K562 (cell line): ENCODE data around the gene VARS1. TPM values are rescaled to one million over a fixed set of nuclear protein-coding genes. Genes with fewer than 3 reads are reported as not detected.

ENCODE experiments used
- CEBPG ChIP-seq, 3 experiments: fragments of 200-800 bp in 1 of 3; sonication (Bioruptor generic) in 1 of 3; sonication (generic) in 1 of 3; formaldehyde crosslinking in 1 of 3; IDR thresholded peaks in 2 of 3; conservative IDR thresholded peaks in 1 of 3; 2 replicates each; pipeline versions ENCODE4 v1.6.1 to v1.8.0; 2016 to 2022; ENCODE audit warnings: missing compliant biosample characterization in 2 of 3, missing genetic modification characterization in 2 of 3, mild to moderate bottlenecking in 1 of 3, missing genetic modification reagents in 1 of 3
- E2F8 ChIP-seq: fragments of 450-650 bp; IDR thresholded peaks from 2 replicates; pipeline ENCODE4 v1.7.1; 2018; ENCODE audit warnings: mild to moderate bottlenecking, low read depth; ENCODE audit not compliant: partially characterized antibody
- FOXA1 ChIP-seq: fragments of 450-650 bp; IDR thresholded peaks from 2 replicates; pipeline ENCODE4 v1.6.1; 2016; ENCODE audit warnings: mild to moderate bottlenecking, borderline replicate concordance
- HDGF ChIP-seq: fragments of 450-650 bp; IDR thresholded peaks from 2 replicates; pipeline ENCODE4 v1.6.1; 2016
- MYC ChIP-seq, 2 experiments: fragments of 250-450 bp in 1 of 2; sonication (Bioruptor Pico) in 1 of 2; IDR thresholded peaks; 2 replicates each; pipeline versions ENCODE4 v1.5.1 to v1.6.1; 2012 to 2021; ENCODE audit warnings: low read depth in 2 of 2, borderline replicate concordance in 1 of 2, improper control_type of control experiment in 1 of 2, low read length in 1 of 2, mild to moderate bottlenecking in 1 of 2, moderate library complexity in 1 of 2
- NFIC ChIP-seq: fragments of 450-650 bp; IDR thresholded peaks from 2 replicates; pipeline ENCODE4 v1.6.1; 2017; ENCODE audit warnings: mild to moderate bottlenecking, inconsistent platforms
- NR2F6 ChIP-seq: fragments of 450-650 bp; formaldehyde crosslinking; IDR thresholded peaks from 2 replicates; pipeline ENCODE4 v1.4.0; 2020; ENCODE audit warnings: mild to moderate bottlenecking
- PATZ1 ChIP-seq: fragments of 250-450 bp; sonication (Bioruptor Pico); IDR thresholded peaks from 2 replicates; pipeline ENCODE4 v1.5.0; 2020; ENCODE audit warnings: mild to moderate bottlenecking, borderline replicate concordance
- ZBTB7A ChIP-seq: IDR thresholded peaks from 2 replicates; pipeline ENCODE4 v1.6.1; 2011; ENCODE audit warnings: low read depth, mild to moderate bottlenecking, low read length, moderate library complexity, borderline replicate concordance; ENCODE audit not compliant: control insufficient read depth
- ZNF695 ChIP-seq: fragments of 450-650 bp; formaldehyde crosslinking; IDR thresholded peaks from 2 replicates; pipeline ENCODE4 v1.4.0; 2020; ENCODE audit warnings: mild to moderate bottlenecking, moderate library complexity
- polyA plus RNA-seq, 8 experiments: library from polyadenylated mRNA; depleted of rRNA in 4 of 8; stranded (reverse) in 5 of 8; unstranded in 3 of 8; fragments of >200 nt; fragmentation: Nextera tagmentation in 2 of 8; fragmentation: Illumina TruSeq in 1 of 8; extraction: Ambion mirVana in 2 of 8; extraction: Trizol in 1 of 8; gene quantifications; 2 replicates each; pipeline versions ENCODE4 v1.2.1 to v1.2.3, GENCODE V29; 2011 to 2014; ENCODE audit warnings: inconsistent platforms in 1 of 8, missing spikeins in 1 of 8
- total RNA-seq, 7 experiments: library from RNA; depleted of rRNA in 6 of 7; stranded (reverse); fragments of >200 nt in 6 of 7; fragmentation: Illumina TruSeq in 2 of 7; extraction: Trizol in 2 of 7; gene quantifications; 2 replicates each; pipeline versions ENCODE4 v1.2.1 to v1.2.3, GENCODE V29; 2011 to 2021; ENCODE audit warnings: low replicate concordance in 1 of 7
- TF ChIP-seq, protein P1 (sequence below): fragments of 250-450 bp; sonication (Bioruptor Pico); IDR thresholded peaks from 2 replicates; pipeline ENCODE4 v1.5.0; 2021; ENCODE audit warnings: mild to moderate bottlenecking, moderate library complexity
- TF ChIP-seq, protein P2 (sequence below): fragments of 250-450 bp; sonication (Bioruptor Pico); IDR thresholded peaks from 2 replicates; pipeline ENCODE4 v1.4.0; 2020; ENCODE audit warnings: mild to moderate bottlenecking, moderate library complexity
- TF ChIP-seq, protein P3 (sequence below): fragments of 450-650 bp; formaldehyde crosslinking; IDR thresholded peaks from 2 replicates; pipeline ENCODE4 v1.4.0; 2020; ENCODE audit warnings: mild to moderate bottlenecking, moderate library complexity

The VARS1 gene
- total and polyA plus RNA-seq, 9 of the 15 experiments (the other 6 are each of a cell fraction or from before 2014, with no cell fraction given): 2.9 to 488 (median 130) TPM

- TF ChIP-seq NR2F6 (CRISPR knock-in tag) (no peak), NFIC (no peak), ZBTB7A (no peak), FOXA1 (no peak), CEBPG (CRISPR knock-in tag; IDR thresholded peaks at IDR 0.05) (no peak), CEBPG (tag; conservative IDR thresholded peaks at IDR 0.05 in 1 of 2, IDR thresholded peaks at IDR 0.05 in 1 of 2) (peak in 1 of 2 experiments; percentile 24; a peak in 1 of 4 replicates), PATZ1 (CRISPR knock-in tag) (no peak), ZNF695 (no peak), MYC (IDR thresholded peaks at IDR 0.05; ENCODE audit: low read depth, low read length) (no peak), MYC (CRISPR knock-in tag; IDR thresholded peaks at IDR 0.05; ENCODE audit: borderline replicate concordance, low read depth) (no peak), E2F8 (peak; percentile 18), HDGF (no peak)
- TF ChIP-seq, protein P1, sequence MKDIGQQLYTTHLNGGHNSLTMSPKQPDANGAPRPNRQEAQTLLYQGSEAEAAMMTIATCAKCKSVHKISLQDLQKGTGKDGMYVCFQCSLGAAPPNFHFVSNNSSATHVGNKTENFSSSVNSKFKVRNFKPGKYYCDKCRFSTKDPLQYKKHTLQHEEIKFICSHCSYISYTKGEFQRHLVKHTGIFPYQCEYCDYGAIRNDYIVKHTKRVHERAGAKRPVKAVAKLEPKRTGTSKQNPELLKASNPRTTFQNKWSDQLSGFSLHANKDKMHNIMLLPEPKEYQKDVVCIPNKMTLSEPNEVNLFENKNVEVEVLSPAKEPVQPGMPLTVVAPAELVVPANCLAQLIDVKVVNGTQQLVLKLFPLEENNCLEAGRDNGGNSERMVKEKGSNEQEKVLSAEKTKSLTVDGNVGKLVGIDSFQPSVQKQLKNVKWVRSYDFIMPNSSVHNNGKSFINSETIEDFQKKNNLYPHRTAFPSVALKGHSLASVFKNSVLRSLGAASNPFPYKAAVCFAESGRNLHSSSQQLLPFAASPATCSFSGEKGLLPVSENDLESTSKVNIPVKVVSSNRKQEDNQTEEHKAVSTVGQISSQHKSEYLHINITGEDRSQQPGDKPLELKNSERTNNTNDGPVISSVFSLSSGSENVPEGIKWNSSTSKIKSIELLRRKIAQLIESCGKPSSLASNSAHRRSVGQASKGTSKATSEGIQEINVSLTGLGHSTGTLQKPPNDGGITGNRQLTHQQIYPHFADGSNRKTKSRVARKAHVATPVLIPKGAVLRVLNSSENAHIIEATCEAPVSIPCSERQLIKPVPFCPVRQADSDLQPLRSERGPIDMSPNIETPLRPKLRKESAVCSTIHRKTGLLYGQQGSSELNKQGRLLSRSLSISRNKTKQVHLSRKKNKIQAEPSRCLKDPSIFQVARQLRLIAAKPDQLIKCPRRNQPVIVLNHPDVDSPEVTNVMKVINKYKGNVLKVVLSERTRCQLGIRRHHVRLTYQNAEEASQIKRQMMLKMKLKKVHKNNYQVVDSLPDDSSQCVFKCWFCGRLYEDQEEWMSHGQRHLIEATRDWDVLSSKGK (CRISPR knock-in tag): no peak
- TF ChIP-seq, protein P2, sequence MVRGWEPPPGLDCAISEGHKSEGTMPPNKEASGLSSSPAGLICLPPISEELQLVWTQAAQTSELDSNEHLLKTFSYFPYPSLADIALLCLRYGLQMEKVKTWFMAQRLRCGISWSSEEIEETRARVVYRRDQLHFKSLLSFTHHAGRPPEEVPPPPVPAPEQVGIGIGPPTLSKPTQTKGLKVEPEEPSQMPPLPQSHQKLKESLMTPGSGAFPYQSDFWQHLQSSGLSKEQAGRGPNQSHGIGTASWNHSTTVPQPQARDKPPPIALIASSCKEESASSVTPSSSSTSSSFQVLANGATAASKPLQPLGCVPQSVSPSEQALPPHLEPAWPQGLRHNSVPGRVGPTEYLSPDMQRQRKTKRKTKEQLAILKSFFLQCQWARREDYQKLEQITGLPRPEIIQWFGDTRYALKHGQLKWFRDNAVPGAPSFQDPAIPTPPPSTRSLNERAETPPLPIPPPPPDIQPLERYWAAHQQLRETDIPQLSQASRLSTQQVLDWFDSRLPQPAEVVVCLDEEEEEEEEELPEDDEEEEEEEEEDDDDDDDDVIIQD (CRISPR knock-in tag): no peak
- TF ChIP-seq, protein P3, sequence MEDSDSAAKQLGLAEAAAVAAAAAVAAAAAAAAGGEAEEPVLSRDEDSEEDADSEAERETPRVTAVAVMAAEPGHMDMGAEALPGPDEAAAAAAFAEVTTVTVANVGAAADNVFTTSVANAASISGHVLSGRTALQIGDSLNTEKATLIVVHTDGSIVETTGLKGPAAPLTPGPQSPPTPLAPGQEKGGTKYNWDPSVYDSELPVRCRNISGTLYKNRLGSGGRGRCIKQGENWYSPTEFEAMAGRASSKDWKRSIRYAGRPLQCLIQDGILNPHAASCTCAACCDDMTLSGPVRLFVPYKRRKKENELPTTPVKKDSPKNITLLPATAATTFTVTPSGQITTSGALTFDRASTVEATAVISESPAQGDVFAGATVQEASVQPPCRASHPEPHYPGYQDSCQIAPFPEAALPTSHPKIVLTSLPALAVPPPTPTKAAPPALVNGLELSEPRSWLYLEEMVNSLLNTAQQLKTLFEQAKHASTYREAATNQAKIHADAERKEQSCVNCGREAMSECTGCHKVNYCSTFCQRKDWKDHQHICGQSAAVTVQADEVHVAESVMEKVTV (CRISPR knock-in tag): no peak
These were observed 41.2 kb upstream of the VARS1 start (continued) for GRCh38 chr6:31836474-31837368.
